Activated CD8-positive, alpha-beta T cell treated with anti-CD3 and anti-CD28 coated beads, Interleukin-2, amount 10 ng/mL, durations not matched to agents 7 days and 5 days (primary cell): ENCODE results near the gene CDC26. TPM values are rescaled to one million over a fixed set of nuclear protein-coding genes. Genes with fewer than 3 reads are reported as not detected.
"Not testable (repeated sequence)": the region's sequence is repeated elsewhere in the genome, so short reads cannot be mapped to it uniquely, and the experiment has no call there.

Experiments used
- ATAC-seq: fragments of 150-1000 bp; cut with Tn5 transposase; one replicate; pipeline ENCODE4 v1.10.0; 2021; ENCODE audit warnings: moderate library complexity
- CTCF ChIA-PET: fragments of 350-600 bp; sonication (Branson Sonifier 250); formaldehyde crosslinking; loops from one replicate; lab custom pipeline; 2021; ENCODE audit warnings: antibody characterized with exemption; lab: Charles Lee
- POLR2A ChIA-PET: fragments of 350-600 bp; sonication (Branson Sonifier 250); formaldehyde crosslinking; loops from one replicate; lab custom pipeline; 2021; ENCODE audit warnings: antibody characterized with exemption; lab: Charles Lee
- DNase-seq: peaks from one replicate; pipeline ENCODE4 v3.0.0-alpha.2; 2020
- H3K27ac Mint-ChIP-seq: one replicate; pipeline ENCODE4 v1.8.0; 2021; ENCODE audit warnings: mild to moderate bottlenecking, mixed read lengths
- H3K27me3 Mint-ChIP-seq: one replicate; pipeline ENCODE4 v1.8.0; 2021; ENCODE audit warnings: low read depth, mixed read lengths
- H3K36me3 Mint-ChIP-seq: one replicate; pipeline ENCODE4 v1.8.0; 2021; ENCODE audit warnings: low read depth, mixed read lengths
- H3K4me1 Mint-ChIP-seq: one replicate; pipeline ENCODE4 v1.8.0; 2021; ENCODE audit warnings: low read depth, mixed read lengths
- H3K4me3 Mint-ChIP-seq: one replicate; pipeline ENCODE4 v1.8.0; 2021; ENCODE audit warnings: mild to moderate bottlenecking, mixed read lengths
- H3K9me3 Mint-ChIP-seq: one replicate; pipeline ENCODE4 v1.8.0; 2022; ENCODE audit warnings: mixed read lengths; ENCODE audit not compliant: insufficient read depth
- total RNA-seq, 2 experiments: library from RNA; stranded (reverse); gene quantifications; one replicate each; pipeline ENCODE4 v1.2.3, GENCODE V29; 2021

CDC26 gene
- total RNA-seq, 2 experiments from 2014 or later = 26.1 to 28.9 TPM

- H3K4me1 Mint-ChIP-seq = peaks cover 19% of the 10 kb centered on the region
- no peaks in the 10 kb centered on the region for H3K9me3 Mint-ChIP-seq
- ChIA-PET POLR2A (no interaction called here), CTCF (interaction anchor here (1.1 kb wide), 1 partner anchor 26 kb away, joined by 3 read pairs; no protein-coding TSS in a partner anchor)
- no peak for DNase-seq
- no peaks in the 10 kb centered on the region for H3K27me3 Mint-ChIP-seq
- no peak for ATAC-seq
- no peaks in the 10 kb centered on the region for H3K36me3 Mint-ChIP-seq
- no peak overlapping the region for H3K4me3 Mint-ChIP-seq
- H3K27ac Mint-ChIP-seq = no peak overlapping the region
These were observed 38.3 kb downstream of the CDC26 start for GRCh38 chr9:113237026-113237425.

- H3K9me3 Mint-ChIP-seq, H3K27me3 Mint-ChIP-seq, POLR2A ChIA-PET, CTCF ChIA-PET, H3K4me3 Mint-ChIP-seq, ATAC-seq, H3K36me3 Mint-ChIP-seq, H3K27ac Mint-ChIP-seq, DNase-seq: not testable (repeated sequence)
- H3K4me1 Mint-ChIP-seq = peaks cover 19% of the 10 kb centered on the region
These were observed 39.6 kb downstream of the CDC26 start for GRCh38 chr9:113235701-113236255.

- Mint-ChIP-seq H3K27me3 (no peaks in the 10 kb centered on the region), H3K9me3 (no peaks in the 10 kb centered on the region), H3K36me3 (no peaks in the 10 kb centered on the region), H3K4me1 (peaks cover 28% of the 10 kb centered on the region), H3K27ac (no peak overlapping the region), H3K4me3 (no peak overlapping the region)
- DNase-seq = no peak
- ATAC-seq = no peak
- CTCF ChIA-PET = interaction anchor here (0.6 to 2.8 kb wide), 5 partner anchors 10 to 170 kb away, joined by 3 to 13 read pairs (median 6); partner anchors contain the start of genes ALAD, CDC26 and SLC31A1
- POLR2A ChIA-PET = interaction anchor here (0.6 to 2.8 kb wide), 2 partner anchors 10 to 177 kb away, joined by 3 to 27 read pairs; partner anchors contain the start of genes FKBP15 and SLC31A1
These were observed 43.7 kb downstream of the CDC26 start for GRCh38 chr9:113231701-113232100.

GRCh38 chr9:113228130-113228665 is 47.2 kb downstream of the CDC26 start:
- Mint-ChIP-seq H3K27me3 (no peaks in the 10 kb centered on the region), H3K9me3 (no peaks in the 10 kb centered on the region), H3K27ac (no peak overlapping the region), H3K4me3 (no peak overlapping the region), H3K4me1 (peaks cover 22% of the 10 kb centered on the region), H3K36me3 (peaks cover 5% of the 10 kb centered on the region)
- CTCF ChIA-PET = interaction anchor here (1.4 to 1.6 kb wide), 2 partner anchors 9 to 47 kb away, joined by 3 to 13 read pairs; partner anchors contain the start of genes CDC26 and PRPF4
- POLR2A ChIA-PET = no interaction called here
- ATAC-seq (no peak), DNase-seq (no peak)

- H3K4me1 Mint-ChIP-seq = peaks cover 21% of the 10 kb centered on the region
- no peaks in the 10 kb centered on the region for H3K27me3 Mint-ChIP-seq
- POLR2A ChIA-PET = no interaction called here
- H3K36me3 Mint-ChIP-seq = peaks cover 5% of the 10 kb centered on the region
- H3K9me3 Mint-ChIP-seq = no peaks in the 10 kb centered on the region
- H3K27ac Mint-ChIP-seq = no peak overlapping the region
- CTCF ChIA-PET = interaction anchor here (1.4 to 1.6 kb wide), 2 partner anchors 8 to 47 kb away, joined by 3 to 13 read pairs; partner anchors contain the start of genes CDC26 and PRPF4
- DNase-seq (no peak), ATAC-seq (no peak)
- H3K4me3 Mint-ChIP-seq = no peak overlapping the region
These were observed 47.9 kb downstream of the CDC26 start for GRCh38 chr9:113227436-113227835.

- Mint-ChIP-seq H3K9me3 (no peaks in the 10 kb centered on the region), H3K27ac (no peak overlapping the region), H3K4me3 (no peak overlapping the region), H3K4me1 (peaks cover 34% of the 10 kb centered on the region), H3K27me3 (no peaks in the 10 kb centered on the region), H3K36me3 (peaks cover 5% of the 10 kb centered on the region)
- ATAC-seq = no peak
- CTCF ChIA-PET = no interaction called here
- POLR2A ChIA-PET = no interaction called here
- DNase-seq = no peak
These were observed 51.4 kb downstream of the CDC26 start for GRCh38 chr9:113223963-113224362.

GRCh38 chr9:113222482-113222841 is 52.9 kb downstream of the CDC26 start:
- no peak for DNase-seq
- ChIA-PET CTCF (interaction anchor here (0.8 to 4.9 kb wide), 7 partner anchors 9 to 433 kb away, joined by 3 to 41 read pairs (median 4); partner anchors contain the start of genes C9orf43, CDC26, POLE3 and PRPF4), POLR2A (interaction anchor here (0.7 to 3.3 kb wide), 2 partner anchors 10 to 114 kb away, joined by 3 to 27 read pairs; no protein-coding TSS in a partner anchor)
- no peak for ATAC-seq
- Mint-ChIP-seq H3K36me3 (peaks cover 9% of the 10 kb centered on the region), H3K27me3 (no peaks in the 10 kb centered on the region), H3K27ac (peak overlapping the region; percentile 33), H3K4me3 (peak overlapping the region; percentile 88), H3K9me3 (no peaks in the 10 kb centered on the region), H3K4me1 (peaks cover 34% of the 10 kb centered on the region)

- POLR2A ChIA-PET = interaction anchor here (0.6 to 3.3 kb wide), 5 partner anchors 10 to 115 kb away, joined by 3 to 27 read pairs (median 4); no protein-coding TSS in a partner anchor
- no peak for DNase-seq
- CTCF ChIA-PET = interaction anchor here (0.8 to 4.9 kb wide), 8 partner anchors 10 to 434 kb away, joined by 3 to 41 read pairs (median 5); partner anchors contain the start of genes C9orf43, CDC26, POLE3 and PRPF4
- ATAC-seq = no peak
- peaks cover 9% of the 10 kb centered on the region for H3K36me3 Mint-ChIP-seq
- H3K27ac Mint-ChIP-seq = peak overlapping the region; percentile 94
- H3K9me3 Mint-ChIP-seq = no peaks in the 10 kb centered on the region
- H3K4me3 Mint-ChIP-seq = peak overlapping the region; percentile 88
- no peaks in the 10 kb centered on the region for H3K27me3 Mint-ChIP-seq
- peaks cover 34% of the 10 kb centered on the region for H3K4me1 Mint-ChIP-seq
These were observed 53.4 kb downstream of the CDC26 start for GRCh38 chr9:113221800-113222481.

GRCh38 chr9:113221003-113221799 is 54.2 kb downstream of the CDC26 start, which contains the start of the genes FKBP15 and SLC31A1:
Gene FKBP15, minus strand, starts transcription at chr9:113221277. Its CDS starts 34 bp downstream, at chr9:113221243.
Gene SLC31A1, plus strand, starts transcription at chr9:113221544. Its CDS starts 34,605 bp downstream, at chr9:113256149.
- Mint-ChIP-seq H3K4me3 (peak within 1 kb of the TSS; percentile 88), H3K36me3 (peaks cover 9% of the 10 kb centered on the region), H3K4me1 (peaks cover 37% of the 10 kb centered on the region), H3K9me3 (no peaks in the 10 kb centered on the region), H3K27ac (peak within 1 kb of the TSS; percentile 94), H3K27me3 (no peaks in the 10 kb centered on the region)
- ATAC-seq = peak; percentile 96
- ChIA-PET POLR2A (interaction anchor here (0.6 to 3.3 kb wide), 8 partner anchors 11 to 189 kb away, joined by 3 to 27 read pairs (median 4); partner anchors contain the start of genes C9orf43, CDC26, POLE3 and PRPF4), CTCF (interaction anchor here (0.8 to 4.9 kb wide), 9 partner anchors 10 to 189 kb away, joined by 3 to 41 read pairs (median 6); partner anchors contain the start of genes ALAD, C9orf43, CDC26 and POLE3)
- peak; percentile 97 for DNase-seq

GRCh38 chr9:113220467-113221002 is 54.8 kb downstream of the CDC26 start:
- H3K27me3 Mint-ChIP-seq = no peaks in the 10 kb centered on the region
- ChIA-PET POLR2A (interaction anchor here (0.6 to 3.3 kb wide), 7 partner anchors 10 to 190 kb away, joined by 3 to 27 read pairs (median 5); partner anchors contain the start of genes C9orf43, CDC26, POLE3 and PRPF4), CTCF (interaction anchor here (0.8 to 4.9 kb wide), 9 partner anchors 14 to 181 kb away, joined by 3 to 41 read pairs (median 4); partner anchors contain the start of genes ALAD, CDC26, PRPF4 and SLC31A2)
- no peaks in the 10 kb centered on the region for H3K9me3 Mint-ChIP-seq
- peaks cover 39% of the 10 kb centered on the region for H3K4me1 Mint-ChIP-seq
- DNase-seq (peak; percentile 24), ATAC-seq (no peak)
- H3K36me3 Mint-ChIP-seq = peaks cover 9% of the 10 kb centered on the region
- H3K27ac Mint-ChIP-seq = peak overlapping the region; percentile 94
- H3K4me3 Mint-ChIP-seq = peak overlapping the region; percentile 88
